HUES6 (cell line): ENCODE results near the gene MED13L.

Source experiments
- H3K27ac ChIP-seq: 2 replicates; pipeline ENCODE4 v1.7.0; 2013; ENCODE audit warnings: low read depth, mild to moderate bottlenecking, low read length, inconsistent platforms
- H3K27me3 ChIP-seq: 2 replicates; pipeline ENCODE4 v1.6.1; 2013; ENCODE audit warnings: low read length; ENCODE audit not compliant: control insufficient read depth, insufficient read depth
- H3K36me3 ChIP-seq: 2 replicates; pipeline ENCODE4 v1.6.1; 2013; ENCODE audit warnings: low read length; ENCODE audit not compliant: control insufficient read depth, insufficient read depth
- H3K4me1 ChIP-seq: 2 replicates; pipeline ENCODE4 v1.6.1; 2013; ENCODE audit warnings: low read length; ENCODE audit not compliant: control insufficient read depth, insufficient read depth
- H3K4me3 ChIP-seq: 2 replicates; pipeline ENCODE4 v1.5.1; 2013; ENCODE audit warnings: low read depth, low read length
- H3K9ac ChIP-seq: one replicate; pipeline ENCODE4 v1.6.1; 2013; ENCODE audit warnings: mild to moderate bottlenecking, low read length
- H3K9me3 ChIP-seq: 2 replicates; pipeline ENCODE4 v1.6.1; 2013; ENCODE audit warnings: low read depth, low read length; ENCODE audit not compliant: control insufficient read depth, insufficient read depth

Gene MED13L

GRCh38 chr12:116263431-116263830, 14.1 kb downstream of the MED13L start:
- H3K27ac ChIP-seq: no peak overlapping the region
- no peaks in the 10 kb centered on the region for H3K36me3 ChIP-seq
- peaks cover 59% of the 10 kb centered on the region for H3K4me1 ChIP-seq

GRCh38 chr12:116262741-116263140, 14.8 kb downstream of the MED13L start:
- Histone ChIP-seq H3K27ac (no peak overlapping the region), H3K36me3 (no peaks in the 10 kb centered on the region), H3K9me3 (no peaks in the 10 kb centered on the region), H3K4me3 (no peak overlapping the region), H3K27me3 (no peaks in the 10 kb centered on the region), H3K9ac (no peak overlapping the region), H3K4me1 (peaks cover 61% of the 10 kb centered on the region)

More at GRCh38 chr12:116263431-116263830, 14.1 kb downstream of the MED13L start:
- Histone ChIP-seq H3K9ac (no peak overlapping the region), H3K9me3 (no peaks in the 10 kb centered on the region), H3K4me3 (no peak overlapping the region), H3K27me3 (no peaks in the 10 kb centered on the region)

GRCh38 chr12:116261525-116262100, 15.9 kb downstream of the MED13L start:
- no peak overlapping the region for H3K9ac ChIP-seq
- no peaks in the 10 kb centered on the region for H3K9me3 ChIP-seq
- no peaks in the 10 kb centered on the region for H3K36me3 ChIP-seq
- peaks cover 59% of the 10 kb centered on the region for H3K4me1 ChIP-seq
- no peaks in the 10 kb centered on the region for H3K27me3 ChIP-seq
- H3K4me3 ChIP-seq: no peak overlapping the region
- H3K27ac ChIP-seq: no peak overlapping the region

GRCh38 chr12:116259800-116260577, 17.5 kb downstream of the MED13L start:
- no peak overlapping the region for H3K27ac ChIP-seq
- H3K36me3 ChIP-seq: no peaks in the 10 kb centered on the region
- H3K9me3 ChIP-seq: no peaks in the 10 kb centered on the region
- H3K9ac ChIP-seq: no peak overlapping the region
- no peaks in the 10 kb centered on the region for H3K27me3 ChIP-seq
- H3K4me1 ChIP-seq: peaks cover 46% of the 10 kb centered on the region
- H3K4me3 ChIP-seq: no peak overlapping the region

- Histone ChIP-seq H3K27ac (no peak overlapping the region), H3K9me3 (no peaks in the 10 kb centered on the region; the same call in 1 of the 2 replicates), H3K4me1 (peaks cover 27% of the 10 kb centered on the region), H3K4me3 (no peak overlapping the region), H3K27me3 (no peaks in the 10 kb centered on the region), H3K9ac (no peak overlapping the region), H3K36me3 (no peaks in the 10 kb centered on the region)
Measured at GRCh38 chr12:116257826-116258225, 19.7 kb downstream of the MED13L start.

- no peaks in the 10 kb centered on the region for H3K36me3 ChIP-seq
- no peak overlapping the region for H3K4me3 ChIP-seq
- no peaks in the 10 kb centered on the region for H3K27me3 ChIP-seq
- peaks cover 22% of the 10 kb centered on the region for H3K4me1 ChIP-seq
- peaks cover 2% of the 10 kb centered on the region; the same call in 1 of the 2 replicates for H3K9me3 ChIP-seq
- H3K9ac ChIP-seq: no peak overlapping the region
- H3K27ac ChIP-seq: no peak overlapping the region
Measured at GRCh38 chr12:116257215-116257614, 20.3 kb downstream of the MED13L start.

GRCh38 chr12:116249938-116250337, 27.6 kb downstream of the MED13L start:
- Histone ChIP-seq H3K27me3 (no peaks in the 10 kb centered on the region), H3K27ac (no peak overlapping the region), H3K9me3 (peaks cover 14% of the 10 kb centered on the region; the same call in 1 of the 2 replicates), H3K4me1 (peaks cover 31% of the 10 kb centered on the region), H3K36me3 (no peaks in the 10 kb centered on the region), H3K9ac (no peak overlapping the region), H3K4me3 (no peak overlapping the region)

- Histone ChIP-seq H3K4me1 (peaks cover 41% of the 10 kb centered on the region), H3K9me3 (peaks cover 14% of the 10 kb centered on the region; the same call in 1 of the 2 replicates), H3K9ac (no peak overlapping the region), H3K27ac (no peak overlapping the region), H3K27me3 (no peaks in the 10 kb centered on the region), H3K4me3 (no peak overlapping the region), H3K36me3 (no peaks in the 10 kb centered on the region)
Measured at GRCh38 chr12:116248930-116249329, 28.6 kb downstream of the MED13L start.

GRCh38 chr12:116248433-116248832, 29.1 kb downstream of the MED13L start:
- H3K9me3 ChIP-seq: peaks cover 14% of the 10 kb centered on the region; the same call in 1 of the 2 replicates
- H3K27ac ChIP-seq: no peak overlapping the region

GRCh38 chr12:116247377-116247776, 30.1 kb downstream of the MED13L start:
- Histone ChIP-seq H3K36me3 (no peaks in the 10 kb centered on the region), H3K9ac (no peak overlapping the region), H3K27ac (no peak overlapping the region), H3K4me3 (no peak overlapping the region), H3K27me3 (no peaks in the 10 kb centered on the region), H3K4me1 (peaks cover 47% of the 10 kb centered on the region), H3K9me3 (peaks cover 13% of the 10 kb centered on the region; the same call in 1 of the 2 replicates)

More at GRCh38 chr12:116248433-116248832, 29.1 kb downstream of the MED13L start:
- no peaks in the 10 kb centered on the region for H3K27me3 ChIP-seq
- no peak overlapping the region for H3K4me3 ChIP-seq
- no peak overlapping the region for H3K9ac ChIP-seq
- no peaks in the 10 kb centered on the region for H3K36me3 ChIP-seq
- H3K4me1 ChIP-seq: peaks cover 46% of the 10 kb centered on the region

- peaks cover 47% of the 10 kb centered on the region for H3K4me1 ChIP-seq
Measured at GRCh38 chr12:116246490-116247179, 30.9 kb downstream of the MED13L start.

More at GRCh38 chr12:116246490-116247179, 30.9 kb downstream of the MED13L start:
- H3K36me3 ChIP-seq: no peaks in the 10 kb centered on the region
- no peak overlapping the region for H3K9ac ChIP-seq
- H3K27ac ChIP-seq: no peak overlapping the region
- peaks cover 7% of the 10 kb centered on the region; the same call in 1 of the 2 replicates for H3K9me3 ChIP-seq
- H3K27me3 ChIP-seq: no peaks in the 10 kb centered on the region
- H3K4me3 ChIP-seq: no peak overlapping the region
